ENCODE data around the gene MAGI1. TPM values are rescaled to one million over a fixed set of nuclear protein-coding genes. Genes with fewer than 3 reads are reported as not detected.

The MAGI1 gene
- total RNA-seq, 1 donor from 2014 or later, result 21.9 TPM

DNA sequence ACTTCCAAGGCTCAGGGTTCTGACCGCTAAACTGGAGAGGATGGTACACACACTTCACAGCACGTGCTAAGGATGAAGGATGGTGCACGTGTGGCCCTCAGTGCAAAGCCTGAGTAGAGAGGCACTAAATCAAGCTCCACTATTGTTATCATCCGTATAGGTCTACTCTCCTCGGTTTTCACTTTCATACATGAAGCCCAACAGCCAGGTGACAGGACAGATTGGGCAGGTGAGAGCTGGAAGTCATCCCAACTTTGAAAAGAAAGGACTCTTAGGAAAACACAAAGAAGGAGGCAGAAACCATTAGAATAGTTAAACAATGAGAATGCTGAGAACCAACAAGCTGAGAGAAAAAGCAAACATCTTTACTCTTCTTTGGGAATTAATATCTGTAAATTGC, 21.1 kb downstream of the MAGI1 start:
- H3K4me3 Mint-ChIP-seq (ENCODE audit: unreplicated experiment), result no peak overlapping the region
- H3K4me1 Mint-ChIP-seq (ENCODE audit: unreplicated experiment), result peaks cover 21% of the 10 kb centered on the region

DNA sequence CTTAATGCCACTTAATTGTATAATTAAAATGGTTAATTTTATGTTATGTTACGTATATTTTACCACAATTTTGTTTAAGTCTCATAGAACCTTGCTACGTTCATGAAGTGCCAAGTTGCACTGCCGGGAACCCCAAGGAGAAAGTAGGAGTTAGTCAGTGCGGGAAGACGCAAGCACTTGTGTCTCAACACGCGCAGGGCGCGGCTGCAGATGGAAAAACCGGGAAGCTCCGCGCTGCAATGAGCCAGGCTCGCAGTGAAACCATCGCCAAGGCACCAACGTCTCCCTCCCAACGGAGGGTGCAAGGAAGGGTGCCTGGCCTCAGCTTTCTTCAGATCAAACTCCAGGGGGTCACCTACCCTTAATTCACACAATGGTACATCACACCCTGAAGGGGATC, 21.6 kb downstream of the MAGI1 start:
- Mint-ChIP-seq H3K27me3 (ENCODE audit: unreplicated experiment) (no peaks in the 10 kb centered on the region), H3K27ac (ENCODE audit: unreplicated experiment) (no peak overlapping the region), H3K36me3 (ENCODE audit: unreplicated experiment) (no peaks in the 10 kb centered on the region), H3K4me3 (ENCODE audit: unreplicated experiment) (no peak overlapping the region), H3K4me1 (ENCODE audit: unreplicated experiment) (peaks cover 23% of the 10 kb centered on the region), H3K9me3 (ENCODE audit: unreplicated experiment) (no peaks in the 10 kb centered on the region)
- no peak for DNase-seq (ENCODE audit: extremely low spot score, unreplicated experiment)
- TF ChIP-seq, protein P1, sequence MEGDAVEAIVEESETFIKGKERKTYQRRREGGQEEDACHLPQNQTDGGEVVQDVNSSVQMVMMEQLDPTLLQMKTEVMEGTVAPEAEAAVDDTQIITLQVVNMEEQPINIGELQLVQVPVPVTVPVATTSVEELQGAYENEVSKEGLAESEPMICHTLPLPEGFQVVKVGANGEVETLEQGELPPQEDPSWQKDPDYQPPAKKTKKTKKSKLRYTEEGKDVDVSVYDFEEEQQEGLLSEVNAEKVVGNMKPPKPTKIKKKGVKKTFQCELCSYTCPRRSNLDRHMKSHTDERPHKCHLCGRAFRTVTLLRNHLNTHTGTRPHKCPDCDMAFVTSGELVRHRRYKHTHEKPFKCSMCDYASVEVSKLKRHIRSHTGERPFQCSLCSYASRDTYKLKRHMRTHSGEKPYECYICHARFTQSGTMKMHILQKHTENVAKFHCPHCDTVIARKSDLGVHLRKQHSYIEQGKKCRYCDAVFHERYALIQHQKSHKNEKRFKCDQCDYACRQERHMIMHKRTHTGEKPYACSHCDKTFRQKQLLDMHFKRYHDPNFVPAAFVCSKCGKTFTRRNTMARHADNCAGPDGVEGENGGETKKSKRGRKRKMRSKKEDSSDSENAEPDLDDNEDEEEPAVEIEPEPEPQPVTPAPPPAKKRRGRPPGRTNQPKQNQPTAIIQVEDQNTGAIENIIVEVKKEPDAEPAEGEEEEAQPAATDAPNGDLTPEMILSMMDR (IDR thresholded peaks at IDR 0.05), result no peak

More for the DNA sequence above, 21.1 kb downstream of the MAGI1 start:
- Mint-ChIP-seq H3K36me3 (ENCODE audit: unreplicated experiment) (no peaks in the 10 kb centered on the region), H3K27ac (ENCODE audit: unreplicated experiment) (no peak overlapping the region), H3K9me3 (ENCODE audit: unreplicated experiment) (no peaks in the 10 kb centered on the region), H3K27me3 (ENCODE audit: unreplicated experiment) (no peaks in the 10 kb centered on the region)
- TF ChIP-seq, protein P1 (IDR thresholded peaks at IDR 0.05), result no peak
- no peak for DNase-seq (ENCODE audit: extremely low spot score, unreplicated experiment)

GRCh38 chr3:66015841-66016240, 22.9 kb downstream of the MAGI1 start:
- Mint-ChIP-seq H3K27ac (ENCODE audit: unreplicated experiment) (no peak overlapping the region), H3K4me1 (ENCODE audit: unreplicated experiment) (peaks cover 18% of the 10 kb centered on the region), H3K36me3 (ENCODE audit: unreplicated experiment) (no peaks in the 10 kb centered on the region), H3K9me3 (ENCODE audit: unreplicated experiment) (no peaks in the 10 kb centered on the region), H3K27me3 (ENCODE audit: unreplicated experiment) (no peaks in the 10 kb centered on the region), H3K4me3 (ENCODE audit: unreplicated experiment) (no peak overlapping the region)
- no peak for DNase-seq (ENCODE audit: extremely low spot score, unreplicated experiment)
- TF ChIP-seq, protein P1 (IDR thresholded peaks at IDR 0.05), result no peak

GRCh38 chr3:66014651-66015050, 24.1 kb downstream of the MAGI1 start:
- peaks cover 18% of the 10 kb centered on the region for H3K4me1 Mint-ChIP-seq (ENCODE audit: unreplicated experiment)
- DNase-seq (ENCODE audit: extremely low spot score, unreplicated experiment), result no peak
- H3K27me3 Mint-ChIP-seq (ENCODE audit: unreplicated experiment), result no peaks in the 10 kb centered on the region
- TF ChIP-seq, protein P1 (IDR thresholded peaks at IDR 0.05), result no peak
- H3K36me3 Mint-ChIP-seq (ENCODE audit: unreplicated experiment), result no peaks in the 10 kb centered on the region
- H3K4me3 Mint-ChIP-seq (ENCODE audit: unreplicated experiment), result no peak overlapping the region
- peak overlapping the region; percentile 64 for H3K27ac Mint-ChIP-seq (ENCODE audit: unreplicated experiment)
- H3K9me3 Mint-ChIP-seq (ENCODE audit: unreplicated experiment), result no peaks in the 10 kb centered on the region

GRCh38 chr3:66014056-66014455, 24.7 kb downstream of the MAGI1 start:
- peaks cover 18% of the 10 kb centered on the region for H3K4me1 Mint-ChIP-seq (ENCODE audit: unreplicated experiment)
- DNase-seq (ENCODE audit: extremely low spot score, unreplicated experiment), result no peak
- H3K36me3 Mint-ChIP-seq (ENCODE audit: unreplicated experiment), result no peaks in the 10 kb centered on the region
- H3K27me3 Mint-ChIP-seq (ENCODE audit: unreplicated experiment), result no peaks in the 10 kb centered on the region
- TF ChIP-seq, protein P1 (IDR thresholded peaks at IDR 0.05), result no peak
- H3K4me3 Mint-ChIP-seq (ENCODE audit: unreplicated experiment), result no peak overlapping the region
- no peaks in the 10 kb centered on the region for H3K9me3 Mint-ChIP-seq (ENCODE audit: unreplicated experiment)
- peak overlapping the region; percentile 64 for H3K27ac Mint-ChIP-seq (ENCODE audit: unreplicated experiment)

Measured in osteocyte (in vitro differentiated cells).